HepG2 (cell line): ENCODE results near the gene BAG3. TPM values are rescaled to one million over a fixed set of nuclear protein-coding genes. Genes with fewer than 3 reads are reported as not detected.

Source experiments
- ATF4 ChIP-seq, 2 experiments: fragments of 450-650 bp in 1 of 2; sonication (generic) in 1 of 2; formaldehyde crosslinking; IDR thresholded peaks; 2 replicates each; pipeline versions ENCODE4 v1.5.0 to v1.8.0; 2020 to 2022; ENCODE audit warnings: mild to moderate bottlenecking in 1 of 2, missing genetic modification reagents in 1 of 2
- CEBPZ ChIP-seq: IDR thresholded peaks from 2 replicates; pipeline ENCODE4 v1.6.1; 2012; ENCODE audit warnings: low read length, improper control_type of control experiment
- CREM ChIP-seq, 2 experiments: sonication (generic) in 1 of 2; formaldehyde crosslinking in 1 of 2; IDR thresholded peaks; 2 replicates each; pipeline versions ENCODE4 v1.4.0 to v1.6.1; 2016 to 2020; ENCODE audit warnings: antibody characterized with exemption in 1 of 2, mild to moderate bottlenecking in 1 of 2, missing genetic modification reagents in 1 of 2
- EEA1 ChIP-seq: sonication (generic); formaldehyde crosslinking; IDR thresholded peaks from 2 replicates; pipeline ENCODE4 v1.5.1; 2020; ENCODE audit warnings: mild to moderate bottlenecking, missing genetic modification reagents, borderline replicate concordance
- ETV6 ChIP-seq: sonication (generic); formaldehyde crosslinking; conservative IDR thresholded peaks from 2 replicates; pipeline ENCODE4 v1.4.0; 2020; ENCODE audit warnings: missing genetic modification reagents
- GABPA ChIP-seq, 2 experiments: IDR thresholded peaks; 2 replicates each; pipeline ENCODE4 v1.6.1; 2011 to 2016; ENCODE audit warnings: low read depth in 2 of 2, low read length in 1 of 2, missing biosample characterization in 1 of 2, missing genetic modification characterization in 1 of 2
- HMG20B ChIP-seq: conservative IDR thresholded peaks from 2 replicates; pipeline ENCODE4 v1.6.1; 2016; ENCODE audit warnings: missing genetic modification reagents, missing compliant biosample characterization
- HNRNPK ChIP-seq: fragments of 200-400 bp; formaldehyde crosslinking; IDR thresholded peaks from 2 replicates; pipeline ENCODE4 v1.6.1; 2018; ENCODE audit warnings: low read length, low read depth, moderate library complexity, mild to moderate bottlenecking; ENCODE audit not compliant: poor library complexity, severe bottlenecking
- HOXA5 ChIP-seq: sonication (generic); formaldehyde crosslinking; IDR thresholded peaks from 2 replicates; pipeline ENCODE4 v1.4.0; 2020; ENCODE audit warnings: missing genetic modification reagents
- HOXA7 ChIP-seq: sonication (generic); formaldehyde crosslinking; IDR thresholded peaks from 2 replicates; pipeline ENCODE4 v1.8.1; 2022; ENCODE audit warnings: mild to moderate bottlenecking, missing genetic modification reagents, moderate library complexity
- LCORL ChIP-seq, 2 experiments: fragments of 450-650 bp in 1 of 2; sonication (generic) in 1 of 2; formaldehyde crosslinking in 1 of 2; IDR thresholded peaks; 2 replicates each; pipeline versions ENCODE4 v1.5.0 to v1.6.1; 2017 to 2020; ENCODE audit warnings: antibody characterized with exemption in 1 of 2, missing genetic modification reagents in 1 of 2
- MXD3 ChIP-seq: IDR thresholded peaks from 2 replicates; pipeline ENCODE4 v1.6.1; 2016; ENCODE audit warnings: mild to moderate bottlenecking, missing biosample characterization, missing genetic modification reagents
- PITX1 ChIP-seq: sonication (generic); formaldehyde crosslinking; IDR thresholded peaks from 2 replicates; pipeline ENCODE4 v1.5.1; 2020; ENCODE audit warnings: mild to moderate bottlenecking, missing genetic modification reagents
- POLR2A ChIP-seq, 2 experiments: IDR thresholded peaks; 2 replicates each; pipeline ENCODE4 v1.6.1; 2011; ENCODE audit warnings: low read depth in 2 of 2, low read length in 2 of 2, mild to moderate bottlenecking in 1 of 2, moderate library complexity in 1 of 2; ENCODE audit not compliant: insufficient read depth in 1 of 2
- SMAD3 ChIP-seq: sonication (generic); formaldehyde crosslinking; IDR thresholded peaks from 2 replicates; pipeline ENCODE4 v1.4.0; 2020; ENCODE audit warnings: missing genetic modification reagents
- SMC3 ChIP-seq: IDR thresholded peaks from 2 replicates; pipeline ENCODE4 v1.6.1; 2011; ENCODE audit warnings: low read length, improper control_type of control experiment
- TBP ChIP-seq: sonication (generic); formaldehyde crosslinking; IDR thresholded peaks from 2 replicates; pipeline ENCODE4 v1.5.0; 2020; ENCODE audit warnings: missing genetic modification reagents
- TGIF2 ChIP-seq: IDR thresholded peaks from 2 replicates; pipeline ENCODE4 v1.6.1; 2016; ENCODE audit warnings: control low read depth, missing compliant biosample characterization
- ZFAT ChIP-seq: sonication (generic); formaldehyde crosslinking; conservative IDR thresholded peaks from 2 replicates; pipeline ENCODE4 v1.8.1; 2023; ENCODE audit warnings: missing genetic modification reagents, inconsistent platforms
- ZNF235 ChIP-seq: sonication (generic); formaldehyde crosslinking; IDR thresholded peaks from 2 replicates; pipeline ENCODE4 v1.8.1; 2023; ENCODE audit warnings: mild to moderate bottlenecking, missing genetic modification reagents, borderline replicate concordance
- ZNF24 ChIP-seq: fragments of 450-650 bp; IDR thresholded peaks from 2 replicates; pipeline ENCODE4 v1.6.1; 2017; ENCODE audit warnings: antibody characterized with exemption, mild to moderate bottlenecking
- ZNF317 ChIP-seq: sonication (generic); formaldehyde crosslinking; IDR thresholded peaks from 2 replicates; pipeline ENCODE4 v1.5.0; 2020; ENCODE audit warnings: mild to moderate bottlenecking, missing genetic modification reagents
- ZNF496 ChIP-seq: sonication (generic); formaldehyde crosslinking; IDR thresholded peaks from 2 replicates; pipeline ENCODE4 v1.8.1; 2023; ENCODE audit warnings: mild to moderate bottlenecking, moderate library complexity, missing genetic modification reagents; ENCODE audit not compliant: insufficient replicate concordance
- ZNF512 ChIP-seq: sonication (generic); formaldehyde crosslinking; IDR thresholded peaks from 2 replicates; pipeline ENCODE4 v1.4.0; 2020; ENCODE audit warnings: mild to moderate bottlenecking, missing genetic modification reagents
- ZNF552 ChIP-seq: sonication (generic); formaldehyde crosslinking; IDR thresholded peaks from 2 replicates; pipeline ENCODE4 v1.9.0; 2022; ENCODE audit warnings: missing genetic modification reagents, mild to moderate bottlenecking, borderline replicate concordance
- ZNF558 ChIP-seq: sonication (generic); formaldehyde crosslinking; IDR thresholded peaks from 2 replicates; pipeline ENCODE4 v1.9.0; 2022; ENCODE audit warnings: mild to moderate bottlenecking, missing genetic modification reagents, borderline replicate concordance
- polyA plus RNA-seq, 8 experiments: library from polyadenylated mRNA; depleted of rRNA in 3 of 8; stranded (reverse) in 7 of 8; unstranded in 1 of 8; fragments of >200 nt; fragmentation: Illumina TruSeq in 4 of 8; extraction: Trizol in 4 of 8; gene quantifications; 2 replicates each; pipeline versions ENCODE4 v1.2.1 to v1.2.3, GENCODE V29; 2011 to 2016; ENCODE audit warnings: low read depth in 4 of 8, missing spikeins in 1 of 8, mixed read lengths in 1 of 8; ENCODE audit not compliant: insufficient read depth in 1 of 8
- total RNA-seq, 5 experiments: library from RNA; depleted of rRNA; stranded (reverse); fragments of >200 nt; fragmentation: Illumina TruSeq; extraction: Trizol; gene quantifications; 2 replicates each; pipeline ENCODE4 v1.2.3, GENCODE V29; 2016; ENCODE audit warnings: low read depth in 1 of 5

BAG3 gene
- total and polyA plus RNA-seq, 2 of the 13 experiments (the other 11 are each of a cell fraction or from before 2014, with no cell fraction given), result 2.9 to 6.7 TPM

- no peak for TF ChIP-seq SMAD3 (CRISPR knock-in tag)
- TF ChIP-seq GABPA (IDR thresholded peaks at IDR 0.05; ENCODE audit: low read depth, low read length), result no peak
- TF ChIP-seq GABPA (CRISPR knock-in tag; IDR thresholded peaks at IDR 0.05; ENCODE audit: low read depth), result no peak
- no peak for TF ChIP-seq ZNF24
- TF ChIP-seq HOXA5 (CRISPR knock-in tag), result 0 out of 2 replicates have a peak, but pooled peaks have one; percentile 55
- TF ChIP-seq ZNF317 (CRISPR knock-in tag), result no peak
- no peak for TF ChIP-seq ZNF496
- TF ChIP-seq HMG20B, result no peak
- no peak for TF ChIP-seq ZNF235 (CRISPR knock-in tag)
- TF ChIP-seq TBP (CRISPR knock-in tag), result no peak
- no peak for TF ChIP-seq ZNF512
- TF ChIP-seq LCORL (IDR thresholded peaks at IDR 0.05), result no peak
- no peak for TF ChIP-seq LCORL (CRISPR knock-in tag; IDR thresholded peaks at IDR 0.05)
- no peak for TF ChIP-seq HOXA7 (CRISPR knock-in tag)
- no peak for TF ChIP-seq EEA1 (CRISPR knock-in tag)
- TF ChIP-seq ETV6 (CRISPR knock-in tag), result no peak
- TF ChIP-seq ZNF558 (CRISPR knock-in tag), result no peak
- no peak for TF ChIP-seq CREM (IDR thresholded peaks at IDR 0.05)
- no peak for TF ChIP-seq CREM (CRISPR knock-in tag; IDR thresholded peaks at IDR 0.05)
- TF ChIP-seq MXD3 (CRISPR knock-in tag), result no peak
- peak; percentile 16; the same call in 1 of the 2 replicates for TF ChIP-seq SMC3
- no peak for TF ChIP-seq CEBPZ
- TF ChIP-seq ZNF552 (CRISPR knock-in tag), result no peak
- no peak for TF ChIP-seq PITX1 (CRISPR knock-in tag)
- no peak for TF ChIP-seq HNRNPK
- TF ChIP-seq POLR2A (IDR thresholded peaks at IDR 0.05; ENCODE audit: insufficient read depth in 1 of 2, low read depth in 2 of 2, low read length in 2 of 2), result no peak
- no peak for TF ChIP-seq ATF4 (CRISPR knock-in tag; IDR thresholded peaks at IDR 0.05)
- no peak for TF ChIP-seq ZFAT (CRISPR knock-in tag)
- peak; percentile 74; the same call in 1 of the 2 replicates for TF ChIP-seq TGIF2 (CRISPR knock-in tag)
Measured at GRCh38 chr10:119688033-119688508, 36.9 kb downstream of the BAG3 start (continued).
